ENCODE data around the gene LIME1.

DNA sequence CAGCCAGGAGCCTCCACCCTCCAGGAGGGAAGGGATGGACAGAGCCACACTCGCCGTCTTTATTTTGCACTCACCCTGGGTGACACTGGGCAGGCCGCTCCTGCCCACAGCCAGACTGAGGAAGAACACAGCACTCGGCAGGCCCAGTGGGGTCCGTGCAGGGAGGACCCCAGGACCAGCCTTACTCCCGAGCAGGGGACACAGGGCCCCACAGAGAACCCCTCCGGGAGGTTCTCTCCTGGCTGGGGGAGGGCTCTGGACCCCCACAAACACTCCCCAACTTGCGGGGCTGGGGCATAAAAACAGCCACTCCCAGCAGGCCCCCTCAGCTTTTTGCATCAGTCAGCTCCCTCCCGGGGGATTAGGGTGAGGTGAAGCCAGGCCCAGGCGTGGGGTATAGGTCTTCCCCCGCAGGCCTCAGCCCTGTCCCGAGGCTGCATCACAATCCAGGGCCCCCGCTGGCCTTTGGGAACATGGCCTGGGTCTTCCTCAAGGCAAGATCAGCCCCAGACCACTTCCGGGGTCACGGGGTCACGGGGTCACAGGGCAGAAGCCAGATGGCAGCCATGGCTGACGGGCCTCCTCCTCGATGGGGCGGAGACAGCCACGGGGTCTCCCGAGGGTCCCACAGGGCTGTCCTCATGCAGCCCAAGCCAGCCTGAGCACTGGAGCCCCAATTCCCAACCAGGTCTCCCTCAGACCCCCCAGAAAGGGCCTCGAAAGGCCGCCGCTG is 36.8 kb upstream of the LIME1 start:
- TF ChIP-seq, protein P1, sequence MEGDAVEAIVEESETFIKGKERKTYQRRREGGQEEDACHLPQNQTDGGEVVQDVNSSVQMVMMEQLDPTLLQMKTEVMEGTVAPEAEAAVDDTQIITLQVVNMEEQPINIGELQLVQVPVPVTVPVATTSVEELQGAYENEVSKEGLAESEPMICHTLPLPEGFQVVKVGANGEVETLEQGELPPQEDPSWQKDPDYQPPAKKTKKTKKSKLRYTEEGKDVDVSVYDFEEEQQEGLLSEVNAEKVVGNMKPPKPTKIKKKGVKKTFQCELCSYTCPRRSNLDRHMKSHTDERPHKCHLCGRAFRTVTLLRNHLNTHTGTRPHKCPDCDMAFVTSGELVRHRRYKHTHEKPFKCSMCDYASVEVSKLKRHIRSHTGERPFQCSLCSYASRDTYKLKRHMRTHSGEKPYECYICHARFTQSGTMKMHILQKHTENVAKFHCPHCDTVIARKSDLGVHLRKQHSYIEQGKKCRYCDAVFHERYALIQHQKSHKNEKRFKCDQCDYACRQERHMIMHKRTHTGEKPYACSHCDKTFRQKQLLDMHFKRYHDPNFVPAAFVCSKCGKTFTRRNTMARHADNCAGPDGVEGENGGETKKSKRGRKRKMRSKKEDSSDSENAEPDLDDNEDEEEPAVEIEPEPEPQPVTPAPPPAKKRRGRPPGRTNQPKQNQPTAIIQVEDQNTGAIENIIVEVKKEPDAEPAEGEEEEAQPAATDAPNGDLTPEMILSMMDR (conservative IDR thresholded peaks at IDR 0.05; ENCODE audit: low read length): no peak
- no peak for TF ChIP-seq EZH2phosphoT487 (IDR thresholded peaks at IDR 0.05; ENCODE audit: borderline replicate concordance, low read depth, low read length)

All from OCI-LY7 (cell line).